ENCODE data around the gene DOCK1.

Gene DOCK1

DNA sequence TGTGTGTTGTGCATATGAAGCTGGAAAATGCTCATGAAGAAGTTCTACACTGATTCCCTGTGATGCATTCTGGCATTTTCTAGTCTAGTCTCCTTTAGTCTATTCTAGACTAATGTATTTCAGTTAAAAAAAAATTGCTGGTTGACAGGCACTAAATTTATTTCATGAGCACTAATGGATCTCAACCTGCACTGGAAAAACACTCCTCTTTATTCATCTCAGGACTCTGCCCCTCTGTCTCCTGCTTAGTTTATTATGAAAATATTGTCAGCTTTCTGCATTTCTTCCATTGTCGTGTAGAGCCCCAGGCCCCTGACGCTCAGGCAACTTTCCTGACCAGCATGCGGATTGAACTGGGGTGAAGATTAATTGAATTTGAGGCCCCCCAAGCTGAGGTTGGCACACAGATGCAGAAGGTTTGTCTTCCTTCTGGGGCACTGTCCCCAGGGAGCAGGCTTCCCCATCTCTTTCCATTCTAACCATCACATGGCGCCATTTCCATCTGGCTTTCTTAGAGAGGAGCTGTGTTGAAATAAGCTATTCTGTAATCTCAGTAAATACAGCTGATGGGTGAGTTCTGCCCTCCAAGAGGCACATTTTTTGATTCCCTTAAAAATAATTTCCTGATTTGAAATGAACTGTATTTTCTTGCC is 162.4 kb downstream of the DOCK1 start:
- Histone ChIP-seq H3K4me3 (ENCODE audit: low read length in 2 of 2) (no peak overlapping the region), H3K9me3 (replicated peaks in 1 of 2; ENCODE audit: control insufficient read depth in 2 of 2, insufficient read depth in 1 of 2, low read depth in 1 of 2, low read length in 2 of 2) (no peaks in the 10 kb centered on the region), H4K8ac (ENCODE audit: low read depth, low read length) (no peak overlapping the region), H3K4me2 (ENCODE audit: insufficient read depth, low read length, poor library complexity, severe bottlenecking) (no peak overlapping the region), H3K27ac (replicated peaks; ENCODE audit: low read length) (no peak overlapping the region), H3K36me3 (replicated peaks in 1 of 2; ENCODE audit: control insufficient read depth in 2 of 2, insufficient read depth in 2 of 2, low read length in 2 of 2) (peaks cover 7 to 89% of the 10 kb centered on the region in 2 donors), H4K91ac (ENCODE audit: low read depth, low read length, poor library complexity) (no peak overlapping the region), H3K23ac (ENCODE audit: low read depth, low read length, poor library complexity) (no peak overlapping the region), H2BK15ac (ENCODE audit: low read length) (no peak overlapping the region), H2BK12ac (ENCODE audit: low read length) (no peak overlapping the region), H2BK5ac (ENCODE audit: low read length) (no peak overlapping the region), H2AK5ac (ENCODE audit: low read depth, low read length) (no peak overlapping the region), H3K4ac (ENCODE audit: low read length) (no peak overlapping the region), H3K79me1 (ENCODE audit: low read depth, low read length) (no peaks in the 10 kb centered on the region), H3K14ac (ENCODE audit: low read length) (no peak overlapping the region), H2AFZ (ENCODE audit: low read length) (no peak overlapping the region), H2BK120ac (ENCODE audit: low read depth, low read length) (no peak overlapping the region), H3K27me3 (ENCODE audit: control insufficient read depth in 3 of 3, insufficient read depth in 3 of 3, low read depth in 1 of 3, low read length in 3 of 3) (no peaks in the 10 kb centered on the region), H3K18ac (ENCODE audit: low read length) (no peak overlapping the region), H3K4me1 (ENCODE audit: control insufficient read depth in 2 of 2, insufficient read depth in 1 of 2, low read depth in 1 of 2, low read length in 2 of 2) (no peaks in the 10 kb centered on the region), H3K9ac (ENCODE audit: low read depth, low read length, poor library complexity) (no peak overlapping the region)
- DNase-seq (ENCODE audit: low spot score), result no peak
- WGBS, 2 donors (ENCODE audit: extremely low coverage in 2 of 2, insufficient read length in 2 of 2, insufficient replicate concordance in 1 of 2), result no CpG with 5 or more reads among the region's 4 CpGs

DNA sequence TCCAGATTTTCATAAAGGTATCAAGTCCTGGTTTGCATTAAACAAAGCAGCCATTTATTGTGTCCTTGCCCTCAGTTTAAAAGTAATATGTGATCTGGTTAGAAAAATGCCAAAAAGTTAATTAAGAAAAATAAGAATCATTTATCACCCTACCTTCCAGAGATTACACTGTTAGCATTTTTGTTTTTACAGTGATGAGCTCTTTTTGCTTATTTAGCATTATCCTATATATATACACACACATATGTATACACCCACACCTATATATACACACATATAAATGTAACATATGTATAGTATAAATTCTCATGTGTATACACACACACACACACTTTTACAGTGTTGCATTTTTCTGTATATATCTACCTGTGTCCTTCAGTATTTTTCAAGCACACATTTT is 163.3 kb downstream of the DOCK1 start:
- Histone ChIP-seq H3K9ac (ENCODE audit: low read depth, low read length, poor library complexity) (no peak overlapping the region), H3K23ac (ENCODE audit: low read depth, low read length, poor library complexity) (no peak overlapping the region), H3K18ac (ENCODE audit: low read length) (no peak overlapping the region), H2BK5ac (ENCODE audit: low read length) (no peak overlapping the region), H3K27ac (replicated peaks; ENCODE audit: low read length) (no peak overlapping the region), H2AFZ (ENCODE audit: low read length) (no peak overlapping the region), H2BK15ac (ENCODE audit: low read length) (no peak overlapping the region), H2BK12ac (ENCODE audit: low read length) (no peak overlapping the region), H3K14ac (ENCODE audit: low read length) (no peak overlapping the region), H3K4ac (ENCODE audit: low read length) (no peak overlapping the region), H3K4me1 (ENCODE audit: control insufficient read depth in 2 of 2, insufficient read depth in 1 of 2, low read depth in 1 of 2, low read length in 2 of 2) (no peaks in the 10 kb centered on the region), H3K9me3 (replicated peaks in 1 of 2; ENCODE audit: control insufficient read depth in 2 of 2, insufficient read depth in 1 of 2, low read depth in 1 of 2, low read length in 2 of 2) (no peaks in the 10 kb centered on the region), H3K4me2 (ENCODE audit: insufficient read depth, low read length, poor library complexity, severe bottlenecking) (no peak overlapping the region), H3K27me3 (ENCODE audit: control insufficient read depth in 3 of 3, insufficient read depth in 3 of 3, low read depth in 1 of 3, low read length in 3 of 3) (no peaks in the 10 kb centered on the region), H3K36me3 (replicated peaks in 1 of 2; ENCODE audit: control insufficient read depth in 2 of 2, insufficient read depth in 2 of 2, low read length in 2 of 2) (peaks cover 7 to 89% of the 10 kb centered on the region in 2 donors), H2AK5ac (ENCODE audit: low read depth, low read length) (no peak overlapping the region), H2BK120ac (ENCODE audit: low read depth, low read length) (no peak overlapping the region), H4K91ac (ENCODE audit: low read depth, low read length, poor library complexity) (no peak overlapping the region), H4K8ac (ENCODE audit: low read depth, low read length) (no peak overlapping the region), H3K79me1 (ENCODE audit: low read depth, low read length) (no peaks in the 10 kb centered on the region), H3K4me3 (ENCODE audit: low read length in 2 of 2) (no peak overlapping the region)
- DNase-seq (ENCODE audit: low spot score), result no peak

DNA sequence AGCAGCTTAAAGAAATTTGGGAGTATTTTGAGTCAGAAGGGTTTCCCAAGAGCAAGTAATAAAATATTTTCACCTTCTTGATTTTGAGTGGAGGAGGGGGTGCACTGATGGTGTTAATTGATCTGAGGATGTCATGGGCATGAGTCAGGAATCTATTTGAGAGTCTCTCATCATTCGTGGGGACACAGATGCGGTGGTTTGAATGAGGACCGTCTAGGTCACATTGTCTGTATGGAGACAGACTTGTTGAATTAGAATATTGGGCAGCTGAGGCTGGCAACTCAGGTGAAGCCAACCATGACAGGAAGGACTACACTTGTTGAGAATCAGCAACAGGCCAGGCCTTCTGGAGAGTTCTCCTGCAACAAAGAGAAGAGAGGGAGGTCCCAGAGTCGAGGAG is 164.2 kb downstream of the DOCK1 start:
- Histone ChIP-seq H3K36me3 (replicated peaks in 1 of 2; ENCODE audit: control insufficient read depth in 2 of 2, insufficient read depth in 2 of 2, low read length in 2 of 2) (peaks cover 10 to 86% of the 10 kb centered on the region in 2 donors), H3K4me2 (ENCODE audit: insufficient read depth, low read length, poor library complexity, severe bottlenecking) (no peak overlapping the region), H3K23ac (ENCODE audit: low read depth, low read length, poor library complexity) (no peak overlapping the region), H3K4me1 (ENCODE audit: control insufficient read depth in 2 of 2, insufficient read depth in 1 of 2, low read depth in 1 of 2, low read length in 2 of 2) (peaks cover 0 to 2% of the 10 kb centered on the region in 2 donors), H3K27ac (replicated peaks; ENCODE audit: low read length) (no peak overlapping the region), H2BK12ac (ENCODE audit: low read length) (no peak overlapping the region), H2AFZ (ENCODE audit: low read length) (no peak overlapping the region), H3K27me3 (ENCODE audit: control insufficient read depth in 3 of 3, insufficient read depth in 3 of 3, low read depth in 1 of 3, low read length in 3 of 3) (no peaks in the 10 kb centered on the region), H4K8ac (ENCODE audit: low read depth, low read length) (no peak overlapping the region), H3K18ac (ENCODE audit: low read length) (no peak overlapping the region), H3K9ac (ENCODE audit: low read depth, low read length, poor library complexity) (no peak overlapping the region), H4K91ac (ENCODE audit: low read depth, low read length, poor library complexity) (no peak overlapping the region), H2BK5ac (ENCODE audit: low read length) (no peak overlapping the region), H3K4me3 (ENCODE audit: low read length in 2 of 2) (no peak overlapping the region), H2BK120ac (ENCODE audit: low read depth, low read length) (no peak overlapping the region), H3K79me1 (ENCODE audit: low read depth, low read length) (no peaks in the 10 kb centered on the region), H3K9me3 (replicated peaks in 1 of 2; ENCODE audit: control insufficient read depth in 2 of 2, insufficient read depth in 1 of 2, low read depth in 1 of 2, low read length in 2 of 2) (no peaks in the 10 kb centered on the region), H3K14ac (ENCODE audit: low read length) (no peak overlapping the region), H2BK15ac (ENCODE audit: low read length) (no peak overlapping the region), H3K4ac (ENCODE audit: low read length) (no peak overlapping the region), H2AK5ac (ENCODE audit: low read depth, low read length) (no peak overlapping the region)
- no CpG with 5 or more reads among the region's 4 CpGs for WGBS, 2 donors (ENCODE audit: extremely low coverage in 2 of 2, insufficient read length in 2 of 2, insufficient replicate concordance in 1 of 2)
- DNase-seq (ENCODE audit: low spot score), result no peak

DNA sequence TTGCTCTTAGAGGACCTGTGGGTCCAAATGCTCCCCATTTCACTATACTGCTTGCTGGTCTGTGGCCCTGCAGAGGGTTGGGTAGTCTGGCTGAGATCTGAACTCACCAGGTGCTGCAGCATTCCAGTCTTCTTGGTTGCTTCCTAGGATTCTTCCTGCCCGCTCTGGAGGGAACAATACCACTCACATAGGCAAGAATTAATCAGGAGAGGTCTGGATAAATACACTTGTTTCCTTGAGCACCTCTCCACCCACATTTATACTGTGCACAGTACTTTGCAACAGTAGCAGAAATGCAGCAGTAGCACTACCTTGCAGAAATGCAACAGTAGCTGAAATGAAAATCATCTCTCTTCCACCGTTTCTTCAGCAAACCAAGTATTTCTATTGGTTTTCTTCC is 165.9 kb downstream of the DOCK1 start:
- Histone ChIP-seq H4K91ac (ENCODE audit: low read depth, low read length, poor library complexity) (no peak overlapping the region), H3K27ac (replicated peaks; ENCODE audit: low read length) (no peak overlapping the region), H3K27me3 (ENCODE audit: control insufficient read depth in 3 of 3, insufficient read depth in 3 of 3, low read depth in 1 of 3, low read length in 3 of 3) (no peaks in the 10 kb centered on the region), H2AK5ac (ENCODE audit: low read depth, low read length) (no peak overlapping the region), H2BK12ac (ENCODE audit: low read length) (no peak overlapping the region), H2AFZ (ENCODE audit: low read length) (no peak overlapping the region), H3K79me1 (ENCODE audit: low read depth, low read length) (no peaks in the 10 kb centered on the region), H3K4me3 (ENCODE audit: low read length in 2 of 2) (no peak overlapping the region), H4K8ac (ENCODE audit: low read depth, low read length) (no peak overlapping the region), H3K4me2 (ENCODE audit: insufficient read depth, low read length, poor library complexity, severe bottlenecking) (no peak overlapping the region), H2BK120ac (ENCODE audit: low read depth, low read length) (no peak overlapping the region), H3K23ac (ENCODE audit: low read depth, low read length, poor library complexity) (no peak overlapping the region), H3K4me1 (ENCODE audit: control insufficient read depth in 2 of 2, insufficient read depth in 1 of 2, low read depth in 1 of 2, low read length in 2 of 2) (peaks cover 0 to 2% of the 10 kb centered on the region in 2 donors), H2BK5ac (ENCODE audit: low read length) (no peak overlapping the region), H3K14ac (ENCODE audit: low read length) (no peak overlapping the region), H3K18ac (ENCODE audit: low read length) (no peak overlapping the region), H3K4ac (ENCODE audit: low read length) (no peak overlapping the region), H3K9me3 (replicated peaks in 1 of 2; ENCODE audit: control insufficient read depth in 2 of 2, insufficient read depth in 1 of 2, low read depth in 1 of 2, low read length in 2 of 2) (no peaks in the 10 kb centered on the region), H3K9ac (ENCODE audit: low read depth, low read length, poor library complexity) (no peak overlapping the region), H3K36me3 (replicated peaks in 1 of 2; ENCODE audit: control insufficient read depth in 2 of 2, insufficient read depth in 2 of 2, low read length in 2 of 2) (peaks cover 10 to 92% of the 10 kb centered on the region in 2 donors), H2BK15ac (ENCODE audit: low read length) (no peak overlapping the region)
- no CpG with 5 or more reads among the region's 2 CpGs for WGBS, 2 donors (ENCODE audit: extremely low coverage in 2 of 2, insufficient read length in 2 of 2, insufficient replicate concordance in 1 of 2)
- no peak for DNase-seq (ENCODE audit: low spot score)

Measured in neuronal stem cell (in vitro differentiated cells).